ENCODE measurements around the gene HOMER2. TPM values are rescaled to one million over a fixed set of nuclear protein-coding genes. Genes with fewer than 3 reads are reported as not detected.

The HOMER2 gene
- total RNA-seq, 2 experiments from 2014 or later = 5.4 TPM

DNA sequence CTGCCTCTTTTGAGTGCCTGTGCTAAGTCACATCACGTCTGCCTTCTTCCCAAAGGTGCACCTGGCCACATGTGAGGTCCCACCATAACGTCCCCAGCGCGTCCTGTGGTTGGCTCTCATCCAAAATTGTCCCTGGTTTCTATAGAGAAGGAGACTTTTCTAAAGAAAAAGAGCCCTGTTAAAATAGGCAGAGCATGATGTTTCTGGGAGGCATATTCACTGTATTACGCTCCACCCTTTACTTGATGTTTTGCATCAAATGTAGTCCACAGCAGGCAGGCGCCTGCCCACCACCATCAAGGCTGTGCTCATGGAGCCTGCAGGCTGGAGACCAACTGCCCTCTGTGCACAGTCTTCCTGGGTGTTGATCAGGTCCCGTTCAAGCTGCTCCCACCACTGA, 106.8 kb downstream of the HOMER2 start:
- intact Hi-C loops (cut with micrococcal nuclease) = loop anchor here (5.0 kb wide), 1 partner anchor 157 kb away; no protein-coding TSS in a partner anchor
- CTCF ChIA-PET = no interaction called here
- no peaks in the 10 kb centered on the region for H3K36me3 Mint-ChIP-seq (ENCODE audit: low read depth)
- H3K4me1 Mint-ChIP-seq (ENCODE audit: low read depth) = peaks cover 11% of the 10 kb centered on the region
- no peaks in the 10 kb centered on the region for H3K27me3 Mint-ChIP-seq
- ATAC-seq = no peak
- H3K27ac Mint-ChIP-seq = no peak overlapping the region
- POLR2A ChIA-PET = no interaction called here
- H3K4me3 Mint-ChIP-seq = no peak overlapping the region
- TF ChIP-seq, protein P1, sequence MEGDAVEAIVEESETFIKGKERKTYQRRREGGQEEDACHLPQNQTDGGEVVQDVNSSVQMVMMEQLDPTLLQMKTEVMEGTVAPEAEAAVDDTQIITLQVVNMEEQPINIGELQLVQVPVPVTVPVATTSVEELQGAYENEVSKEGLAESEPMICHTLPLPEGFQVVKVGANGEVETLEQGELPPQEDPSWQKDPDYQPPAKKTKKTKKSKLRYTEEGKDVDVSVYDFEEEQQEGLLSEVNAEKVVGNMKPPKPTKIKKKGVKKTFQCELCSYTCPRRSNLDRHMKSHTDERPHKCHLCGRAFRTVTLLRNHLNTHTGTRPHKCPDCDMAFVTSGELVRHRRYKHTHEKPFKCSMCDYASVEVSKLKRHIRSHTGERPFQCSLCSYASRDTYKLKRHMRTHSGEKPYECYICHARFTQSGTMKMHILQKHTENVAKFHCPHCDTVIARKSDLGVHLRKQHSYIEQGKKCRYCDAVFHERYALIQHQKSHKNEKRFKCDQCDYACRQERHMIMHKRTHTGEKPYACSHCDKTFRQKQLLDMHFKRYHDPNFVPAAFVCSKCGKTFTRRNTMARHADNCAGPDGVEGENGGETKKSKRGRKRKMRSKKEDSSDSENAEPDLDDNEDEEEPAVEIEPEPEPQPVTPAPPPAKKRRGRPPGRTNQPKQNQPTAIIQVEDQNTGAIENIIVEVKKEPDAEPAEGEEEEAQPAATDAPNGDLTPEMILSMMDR (IDR thresholded peaks at IDR 0.05) = no peak
- H3K9me3 Mint-ChIP-seq = no peaks in the 10 kb centered on the region
- DNase-seq = no peak

- TF ChIP-seq, protein P1 (IDR thresholded peaks at IDR 0.05) = no peak
- ATAC-seq (no peak), DNase-seq (no peak)
- ChIA-PET POLR2A (no interaction called here), CTCF (interaction anchor here (0.6 kb wide), 1 partner anchor 401 kb away, joined by 3 read pairs; no protein-coding TSS in a partner anchor)
- Mint-ChIP-seq H3K4me3 (no peak overlapping the region), H3K27me3 (no peaks in the 10 kb centered on the region), H3K9me3 (no peaks in the 10 kb centered on the region), H3K27ac (no peak overlapping the region), H3K4me1 (ENCODE audit: low read depth) (peaks cover 8% of the 10 kb centered on the region), H3K36me3 (ENCODE audit: low read depth) (no peaks in the 10 kb centered on the region)
- intact Hi-C loops (cut with micrococcal nuclease) = no loop called here
These were observed 109.0 kb downstream of the HOMER2 start for GRCh38 chr15:82843566-82843965.

GRCh38 chr15:82840166-82840565, 112.4 kb downstream of the HOMER2 start:
- ATAC-seq = no peak
- Mint-ChIP-seq H3K4me1 (ENCODE audit: low read depth) (peaks cover 8% of the 10 kb centered on the region), H3K4me3 (no peak overlapping the region), H3K36me3 (ENCODE audit: low read depth) (peaks cover 27% of the 10 kb centered on the region), H3K9me3 (peaks cover 5% of the 10 kb centered on the region), H3K27me3 (no peaks in the 10 kb centered on the region), H3K27ac (no peak overlapping the region)
- ChIA-PET CTCF (interaction anchor here (0.9 kb wide), 1 partner anchor 160 kb away, joined by 3 read pairs; no protein-coding TSS in a partner anchor), POLR2A (no interaction called here)
- no peak for DNase-seq
- TF ChIP-seq, protein P1 (IDR thresholded peaks at IDR 0.05) = no peak
- intact Hi-C loops (cut with micrococcal nuclease) = no loop called here

DNA sequence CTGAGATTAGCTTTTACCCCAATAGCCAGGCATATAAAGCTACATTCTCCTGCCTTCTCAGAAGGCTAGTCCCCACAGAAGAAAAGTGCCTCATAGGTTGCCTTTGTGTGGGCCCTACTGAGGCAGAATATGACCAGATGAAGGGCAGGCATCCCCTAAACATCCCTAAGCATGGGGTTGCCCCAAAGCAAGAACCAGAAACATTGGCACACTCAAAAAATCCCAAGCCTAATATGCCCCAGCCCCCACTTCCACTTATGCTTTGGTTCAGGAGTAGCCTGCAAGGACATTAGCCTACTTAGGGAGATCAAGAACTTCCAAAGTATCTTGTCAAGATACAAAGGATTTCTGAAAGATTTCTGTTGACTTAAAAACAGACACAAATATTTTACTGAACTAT, 113.4 kb downstream of the HOMER2 start:
- no peak overlapping the region for H3K27ac Mint-ChIP-seq
- TF ChIP-seq, protein P1 (IDR thresholded peaks at IDR 0.05) = no peak
- no peak overlapping the region for H3K4me3 Mint-ChIP-seq
- DNase-seq (no peak), ATAC-seq (no peak)
- H3K27me3 Mint-ChIP-seq = no peaks in the 10 kb centered on the region
- ChIA-PET POLR2A (no interaction called here), CTCF (interaction anchor here (0.9 kb wide), 1 partner anchor 15 kb away, joined by 3 read pairs; no protein-coding TSS in a partner anchor)
- peaks cover 5% of the 10 kb centered on the region for H3K9me3 Mint-ChIP-seq
- H3K36me3 Mint-ChIP-seq (ENCODE audit: low read depth) = peaks cover 34% of the 10 kb centered on the region
- H3K4me1 Mint-ChIP-seq (ENCODE audit: low read depth) = peaks cover 2% of the 10 kb centered on the region
- intact Hi-C loops (cut with micrococcal nuclease) = no loop called here

DNA sequence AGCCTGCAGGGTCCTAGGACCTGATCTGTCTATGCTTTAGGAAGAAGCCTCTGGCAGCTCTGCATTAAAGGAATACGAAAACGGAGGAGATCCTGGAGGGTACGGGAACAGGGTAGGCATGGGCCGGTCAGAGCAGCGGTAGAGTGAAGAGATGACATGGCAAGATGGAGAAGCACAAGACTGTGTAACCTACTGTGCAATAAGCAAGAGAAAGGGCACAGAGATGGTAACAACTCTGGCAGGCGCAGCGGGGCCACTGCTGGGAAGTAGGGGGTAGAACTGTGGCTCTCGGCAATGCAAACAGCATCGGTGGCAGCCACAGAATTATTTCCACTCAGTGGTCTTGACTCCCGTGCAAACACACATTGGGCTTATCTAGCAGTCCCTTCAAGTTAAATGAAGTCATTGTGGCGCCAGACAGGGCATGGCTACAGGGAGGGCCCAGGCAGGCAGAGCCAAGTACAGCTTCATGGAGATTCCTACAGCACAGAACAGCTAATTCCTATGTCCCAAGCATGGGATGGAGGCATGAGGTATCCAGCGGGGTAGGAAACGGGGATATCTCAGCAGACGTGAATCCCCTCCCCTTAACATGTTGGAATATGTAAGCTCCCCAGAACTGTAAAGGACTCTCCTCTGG, 114.3 kb downstream of the HOMER2 start:
- Mint-ChIP-seq H3K9me3 (peaks cover 5% of the 10 kb centered on the region), H3K4me1 (ENCODE audit: low read depth) (peaks cover 2% of the 10 kb centered on the region), H3K27me3 (no peaks in the 10 kb centered on the region), H3K4me3 (no peak overlapping the region), H3K36me3 (ENCODE audit: low read depth) (peaks cover 39% of the 10 kb centered on the region), H3K27ac (no peak overlapping the region)
- ATAC-seq (no peak), DNase-seq (no peak)
- intact Hi-C loops (cut with micrococcal nuclease) = no loop called here
- POLR2A ChIA-PET = no interaction called here
- TF ChIP-seq, protein P1 (IDR thresholded peaks at IDR 0.05) = no peak
- CTCF ChIA-PET = interaction anchor here (0.8 to 0.9 kb wide), 2 partner anchors 11 to 14 kb away, joined by 3 to 4 read pairs; no protein-coding TSS in a partner anchor

Measured in activated CD8-positive, alpha-beta T cell treated with anti-CD3 and anti-CD28 coated beads for 36 hours (primary cell).